ENCODE results near the gene SPDEF.

DNA sequence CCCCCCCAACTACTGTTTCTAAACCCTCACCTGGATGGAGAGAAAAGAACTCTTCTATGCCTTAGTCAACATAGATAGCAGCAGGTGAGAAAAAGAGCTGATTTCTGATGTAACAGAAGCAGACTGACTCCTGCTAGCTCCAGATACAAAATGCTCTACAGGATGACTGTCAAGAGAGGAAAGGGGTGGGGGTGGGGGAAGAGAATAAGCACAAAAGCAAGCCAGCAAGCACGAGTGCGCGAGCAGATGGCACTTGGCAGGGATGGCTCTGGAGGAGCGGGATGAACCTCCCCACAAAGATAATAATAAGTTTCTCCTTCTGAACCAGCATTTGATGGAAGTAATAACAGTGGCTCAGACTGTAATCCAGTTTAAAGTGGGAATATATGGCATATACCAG lies 45.6 kb upstream of the SPDEF start:
- TF ChIP-seq, protein P1, sequence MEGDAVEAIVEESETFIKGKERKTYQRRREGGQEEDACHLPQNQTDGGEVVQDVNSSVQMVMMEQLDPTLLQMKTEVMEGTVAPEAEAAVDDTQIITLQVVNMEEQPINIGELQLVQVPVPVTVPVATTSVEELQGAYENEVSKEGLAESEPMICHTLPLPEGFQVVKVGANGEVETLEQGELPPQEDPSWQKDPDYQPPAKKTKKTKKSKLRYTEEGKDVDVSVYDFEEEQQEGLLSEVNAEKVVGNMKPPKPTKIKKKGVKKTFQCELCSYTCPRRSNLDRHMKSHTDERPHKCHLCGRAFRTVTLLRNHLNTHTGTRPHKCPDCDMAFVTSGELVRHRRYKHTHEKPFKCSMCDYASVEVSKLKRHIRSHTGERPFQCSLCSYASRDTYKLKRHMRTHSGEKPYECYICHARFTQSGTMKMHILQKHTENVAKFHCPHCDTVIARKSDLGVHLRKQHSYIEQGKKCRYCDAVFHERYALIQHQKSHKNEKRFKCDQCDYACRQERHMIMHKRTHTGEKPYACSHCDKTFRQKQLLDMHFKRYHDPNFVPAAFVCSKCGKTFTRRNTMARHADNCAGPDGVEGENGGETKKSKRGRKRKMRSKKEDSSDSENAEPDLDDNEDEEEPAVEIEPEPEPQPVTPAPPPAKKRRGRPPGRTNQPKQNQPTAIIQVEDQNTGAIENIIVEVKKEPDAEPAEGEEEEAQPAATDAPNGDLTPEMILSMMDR (IDR thresholded peaks at IDR 0.05), result no peak
- TF ChIP-seq POLR2AphosphoS5 (IDR thresholded peaks at IDR 0.05) (no peak), POLR2A (IDR thresholded peaks at IDR 0.05) (no peak)
